Muscle of leg (tissue), 11 donors: Measurements from ENCODE around the gene CRYGB. TPM values are rescaled to one million over a fixed set of nuclear protein-coding genes. Genes with fewer than 3 reads are reported as not detected.
"Not testable (repeated sequence)": the region's sequence is repeated elsewhere in the genome, so short reads cannot be mapped to it uniquely, and the experiment has no call there.

Source experiments
- DNase-seq: peaks from one replicate; pipeline ENCODE4 v3.0.0; 2013
- H3K27ac ChIP-seq: one replicate; pipeline ENCODE4 v1.5.1; 2013; ENCODE audit warnings: mild to moderate bottlenecking, low read length, control low read depth
- H3K27me3 ChIP-seq: one replicate; pipeline ENCODE4 v1.6.1; 2013; ENCODE audit warnings: low read length; ENCODE audit not compliant: control insufficient read depth, insufficient read depth
- H3K36me3 ChIP-seq: one replicate; pipeline ENCODE4 v1.6.1; 2013; ENCODE audit warnings: low read length; ENCODE audit not compliant: control insufficient read depth, insufficient read depth
- H3K4me1 ChIP-seq: one replicate; pipeline ENCODE4 v1.6.1; 2013; ENCODE audit warnings: low read length; ENCODE audit not compliant: control insufficient read depth, insufficient read depth
- H3K4me3 ChIP-seq: one replicate; pipeline ENCODE4 v1.5.1; 2013; ENCODE audit warnings: low read length, control low read depth
- H3K9me3 ChIP-seq: replicated peaks from 2 replicates; pipeline ENCODE4 v1.6.1; 2013; ENCODE audit warnings: low read depth, low read length; ENCODE audit not compliant: control insufficient read depth
- WGBS: methylation state at CpG from one replicate; pipeline ENCODE4 v1.1.5; 2013; ENCODE audit warnings: missing lambda C conversion rate; ENCODE audit not compliant: insufficient coverage; 5-methylcytosine and 5-hydroxymethylcytosine counted together
- polyA plus RNA-seq, 8 donors: library from polyadenylated mRNA; unstranded; fragments of 120-200 nt; gene quantifications; one replicate each; pipeline versions ENCODE4 v1.2.1 to v1.2.3, GENCODE V29; 2013; ENCODE audit warnings: inconsistent platforms in 1 of 8, low replicate concordance in 1 of 8; ENCODE audit not compliant: insufficient read length in 8 of 8, insufficient read depth in 1 of 8
- total RNA-seq: library from RNA; stranded (reverse); fragments of 120-200 nt; gene quantifications from one replicate; pipeline ENCODE4 v1.2.4, GENCODE V29; 2013

Gene CRYGB
- total and polyA plus RNA-seq, 9 donors = not detected

GRCh38 chr2:208135794-208136715, 9.9 kb downstream of the CRYGB start:
- Histone ChIP-seq H3K27ac (no peak overlapping the region), H3K36me3 (no peaks in the 10 kb centered on the region), H3K27me3 (no peaks in the 10 kb centered on the region), H3K4me1 (no peaks in the 10 kb centered on the region), H3K4me3 (no peak overlapping the region), H3K9me3 (no peaks in the 10 kb centered on the region)
- 80% methylated on average over 6 of the region's 11 CpGs for WGBS
- DNase-seq = no peak

GRCh38 chr2:208134928-208135586, 10.9 kb downstream of the CRYGB start:
- Histone ChIP-seq H3K4me1 (no peaks in the 10 kb centered on the region), H3K4me3 (no peak overlapping the region), H3K36me3 (no peaks in the 10 kb centered on the region), H3K27me3 (no peaks in the 10 kb centered on the region), H3K9me3 (no peaks in the 10 kb centered on the region), H3K27ac (no peak overlapping the region)
- no peak for DNase-seq
- 57% methylated on average over 6 of the region's 8 CpGs for WGBS

- Histone ChIP-seq H3K27ac (no peak overlapping the region), H3K27me3 (peaks cover 3% of the 10 kb centered on the region), H3K36me3 (no peaks in the 10 kb centered on the region), H3K9me3 (no peaks in the 10 kb centered on the region), H3K4me3 (no peak overlapping the region), H3K4me1 (no peaks in the 10 kb centered on the region)
- DNase-seq = no peak
- 55% methylated on average over 4 of the region's 6 CpGs for WGBS
These were observed 15.2 kb downstream of the CRYGB start for GRCh38 chr2:208130712-208131110.

GRCh38 chr2:208129744-208130711, 15.9 kb downstream of the CRYGB start, which contains the start of gene CRYGC:
CRYGC (minus strand) TSS chr2:208129828; CDS start chr2:208129792, 36 bp downstream.
- no peaks in the 10 kb centered on the region for H3K9me3 ChIP-seq
- no peak within 1 kb of the TSS for H3K27ac ChIP-seq
- H3K36me3 ChIP-seq = no peaks in the 10 kb centered on the region
- DNase-seq = peak; percentile 5
- peaks cover 3% of the 10 kb centered on the region for H3K27me3 ChIP-seq
- no peaks in the 10 kb centered on the region for H3K4me1 ChIP-seq
- no peak within 1 kb of the TSS for H3K4me3 ChIP-seq
- WGBS = 58% methylated on average over 13 of the region's 19 CpGs

- 86% methylated on average over 11 of the region's 12 CpGs for WGBS
- H3K36me3 ChIP-seq = no peaks in the 10 kb centered on the region
- H3K4me1 ChIP-seq = no peaks in the 10 kb centered on the region
- peaks cover 7% of the 10 kb centered on the region for H3K27me3 ChIP-seq
- DNase-seq = no peak
- H3K27ac ChIP-seq = no peak overlapping the region
- H3K9me3 ChIP-seq = no peaks in the 10 kb centered on the region
- H3K4me3 ChIP-seq = no peak overlapping the region
These were observed 17.8 kb downstream of the CRYGB start for GRCh38 chr2:208128136-208128535.

- no peaks in the 10 kb centered on the region for H3K9me3 ChIP-seq
- no peak for DNase-seq
- whole genome bisulfite sequencing = no CpG with 5 or more reads among the region's 4 CpGs
- H3K4me1 ChIP-seq = no peaks in the 10 kb centered on the region
- no peak overlapping the region for H3K27ac ChIP-seq
- H3K4me3 ChIP-seq = no peak overlapping the region
- H3K36me3 ChIP-seq = no peaks in the 10 kb centered on the region
- H3K27me3 ChIP-seq = peaks cover 7% of the 10 kb centered on the region
These were observed 18.9 kb downstream of the CRYGB start for GRCh38 chr2:208127090-208127489.

GRCh38 chr2:208125251-208125650, 20.7 kb downstream of the CRYGB start:
- DNase-seq = no peak
- no peaks in the 10 kb centered on the region for H3K36me3 ChIP-seq
- peaks cover 7% of the 10 kb centered on the region for H3K27me3 ChIP-seq
- H3K4me1 ChIP-seq = no peaks in the 10 kb centered on the region
- H3K27ac ChIP-seq = no peak overlapping the region
- H3K9me3 ChIP-seq = no peaks in the 10 kb centered on the region
- WGBS = 83% methylated on average over 4 of the region's 4 CpGs
- H3K4me3 ChIP-seq = no peak overlapping the region

- not testable (repeated sequence) for H3K4me3 ChIP-seq
These were observed 21.8 kb downstream of the CRYGB start, which contains the start of gene CRYGD for GRCh38 chr2:208124013-208124715. CRYGD (minus strand) TSS chr2:208124524; CDS start chr2:208124473, 51 bp downstream.

GRCh38 chr2:208122248-208122647, 23.7 kb downstream of the CRYGB start:
- no peak overlapping the region for H3K4me3 ChIP-seq
- DNase-seq = no peak
- H3K27ac ChIP-seq = no peak overlapping the region
- no CpG with 5 or more reads among the region's 1 CpG for WGBS
- H3K27me3 ChIP-seq = peaks cover 7% of the 10 kb centered on the region
- no peaks in the 10 kb centered on the region for H3K9me3 ChIP-seq
- H3K4me1 ChIP-seq = no peaks in the 10 kb centered on the region
- no peaks in the 10 kb centered on the region for H3K36me3 ChIP-seq

More at GRCh38 chr2:208124013-208124715, 21.8 kb downstream of the CRYGB start, which contains the start of gene CRYGD:
- WGBS = 6% methylated on average over 34 of the region's 46 CpGs
- not testable (repeated sequence) for H3K36me3 ChIP-seq, H3K27me3 ChIP-seq, H3K27ac ChIP-seq, DNase-seq, H3K4me1 ChIP-seq, H3K9me3 ChIP-seq
